ENCODE measurements around the gene HTR1E. TPM values are rescaled to one million over a fixed set of nuclear protein-coding genes. Genes with fewer than 3 reads are reported as not detected.
"Not testable (repeated sequence)": the region's sequence is repeated elsewhere in the genome, so short reads cannot be mapped to it uniquely, and the experiment has no call there.

Gene HTR1E, protein sequence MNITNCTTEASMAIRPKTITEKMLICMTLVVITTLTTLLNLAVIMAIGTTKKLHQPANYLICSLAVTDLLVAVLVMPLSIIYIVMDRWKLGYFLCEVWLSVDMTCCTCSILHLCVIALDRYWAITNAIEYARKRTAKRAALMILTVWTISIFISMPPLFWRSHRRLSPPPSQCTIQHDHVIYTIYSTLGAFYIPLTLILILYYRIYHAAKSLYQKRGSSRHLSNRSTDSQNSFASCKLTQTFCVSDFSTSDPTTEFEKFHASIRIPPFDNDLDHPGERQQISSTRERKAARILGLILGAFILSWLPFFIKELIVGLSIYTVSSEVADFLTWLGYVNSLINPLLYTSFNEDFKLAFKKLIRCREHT
- under 1 TPM in 2 of 3 donors, not detected in 1; 0.03 to 0.09 TPM for polyA plus RNA-seq

DNA sequence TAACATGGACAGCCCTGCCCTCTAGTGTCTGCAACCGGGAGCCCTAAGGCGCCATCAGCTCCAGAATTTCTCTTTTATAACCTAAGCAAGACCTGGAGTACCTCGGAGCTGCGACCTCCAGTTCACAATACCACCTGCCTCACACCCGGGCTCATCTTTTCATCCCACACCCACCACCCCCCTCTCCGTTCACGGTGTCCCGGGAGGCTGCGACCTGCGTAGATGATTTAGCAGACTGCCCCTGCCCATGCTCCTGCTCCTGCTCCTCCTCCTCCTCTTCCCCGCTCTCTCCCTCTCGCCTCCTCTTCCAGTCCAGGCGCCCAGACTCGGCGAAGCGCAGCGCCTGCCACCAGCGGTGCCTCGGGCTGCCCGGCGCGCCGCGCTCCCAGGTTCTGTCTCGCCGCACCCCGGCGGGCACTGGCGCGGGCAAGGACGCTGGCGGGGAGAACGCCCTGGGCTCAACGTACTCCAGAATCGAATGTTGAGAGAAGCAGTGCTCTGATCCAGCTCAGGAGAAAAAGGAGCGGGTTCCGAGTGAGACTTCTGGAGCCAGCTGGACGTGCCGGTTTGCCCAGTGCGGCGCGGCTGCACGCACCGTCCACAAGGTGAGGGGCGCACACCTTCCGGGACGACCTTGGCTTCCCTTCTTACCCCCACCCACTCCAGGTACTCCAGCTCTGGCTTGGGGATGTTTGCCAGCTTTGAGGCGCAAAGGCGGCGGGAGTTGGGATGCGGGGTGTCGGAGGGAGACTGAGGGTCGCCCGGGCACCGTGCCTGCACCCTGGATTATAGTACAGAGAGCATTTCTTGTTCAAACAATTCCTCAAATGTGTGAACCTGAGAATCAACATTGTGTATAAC, at the start of gene HTR1E:
TSS of gene HTR1E (plus strand) at position 310 of the 861 bp plus-strand sequence. CDS start 77,807 bp downstream, outside the sequence.
- no peak within 1 kb of the TSS for H3K27ac ChIP-seq (ENCODE audit: low read depth, low read length)

DNA sequence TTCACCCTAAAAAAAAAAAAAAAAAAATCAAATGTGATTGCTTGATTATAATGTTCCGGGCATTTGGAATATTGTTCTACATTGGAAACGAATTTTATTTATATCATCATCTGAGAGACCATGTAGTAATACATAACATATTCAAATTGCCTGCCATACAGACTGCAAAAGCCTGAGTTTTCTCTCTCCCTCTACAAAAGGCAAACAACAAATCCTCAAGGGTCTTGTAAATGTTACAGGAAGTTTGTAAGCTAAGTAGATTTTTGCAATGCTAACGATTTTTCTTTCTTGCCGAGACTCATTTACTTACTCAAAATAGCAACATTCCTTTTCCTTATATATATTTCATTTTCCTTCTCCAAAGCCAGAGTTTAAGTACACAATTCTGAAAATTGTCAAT, 49.0 kb upstream of the HTR1E start:
- 43 to 59% (median 43%) methylated on average over 4 of the region's 4 CpGs for WGBS, 3 donors
- no peak overlapping the region for H3K27ac ChIP-seq (ENCODE audit: low read depth, low read length)

More for the DNA sequence above, at the start of gene HTR1E:
- WGBS, 3 donors = 2 to 3% (median 3%) methylated on average over 48 to 55 of the region's 55 CpGs

DNA sequence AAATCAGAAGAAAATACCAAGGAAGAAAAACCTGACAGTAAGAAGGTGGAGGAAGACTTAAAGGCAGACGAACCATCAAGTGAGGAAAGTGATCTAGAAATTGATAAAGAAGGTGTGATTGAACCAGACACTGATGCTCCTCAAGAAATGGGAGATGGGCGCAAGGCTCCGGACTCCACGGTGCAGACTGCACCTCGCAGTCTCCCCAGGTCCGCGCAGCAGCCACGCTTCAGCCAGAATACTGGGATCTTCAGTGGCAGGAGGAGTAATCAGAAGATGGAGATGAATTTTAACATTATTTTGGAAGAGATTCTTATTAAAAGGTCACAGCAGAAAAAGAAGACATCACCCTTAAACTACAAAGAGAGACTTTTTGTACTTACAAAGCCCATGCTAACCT, 40.1 kb upstream of the HTR1E start:
- H3K27ac ChIP-seq (ENCODE audit: low read depth, low read length) = not testable (repeated sequence)
- WGBS, 3 donors = 91 to 92% (median 91%) methylated on average over 7 to 8 of the region's 8 CpGs

DNA sequence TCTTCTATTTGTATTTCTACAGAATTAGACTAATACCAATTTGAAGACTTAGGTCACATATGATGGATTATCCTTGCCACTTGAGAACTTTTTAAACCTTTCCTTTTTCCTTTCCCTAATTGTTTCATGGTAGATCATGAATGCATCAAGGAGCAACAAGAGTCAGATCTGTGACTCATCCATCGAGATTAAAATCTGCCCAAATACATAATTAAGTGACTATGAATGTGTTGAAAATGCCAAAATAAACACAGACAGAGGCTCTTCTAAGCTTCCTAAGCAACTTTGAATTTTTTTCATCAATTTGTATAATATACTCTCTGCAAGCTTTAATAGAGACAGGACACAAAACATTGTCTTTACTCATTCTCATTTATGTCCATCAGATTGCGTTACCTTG, 23.5 kb upstream of the HTR1E start:
- H3K27ac ChIP-seq (ENCODE audit: low read depth, low read length) = no peak overlapping the region
- WGBS, 3 donors = 76 to 88% (median 79%) methylated on average over 2 of the region's 2 CpGs

DNA sequence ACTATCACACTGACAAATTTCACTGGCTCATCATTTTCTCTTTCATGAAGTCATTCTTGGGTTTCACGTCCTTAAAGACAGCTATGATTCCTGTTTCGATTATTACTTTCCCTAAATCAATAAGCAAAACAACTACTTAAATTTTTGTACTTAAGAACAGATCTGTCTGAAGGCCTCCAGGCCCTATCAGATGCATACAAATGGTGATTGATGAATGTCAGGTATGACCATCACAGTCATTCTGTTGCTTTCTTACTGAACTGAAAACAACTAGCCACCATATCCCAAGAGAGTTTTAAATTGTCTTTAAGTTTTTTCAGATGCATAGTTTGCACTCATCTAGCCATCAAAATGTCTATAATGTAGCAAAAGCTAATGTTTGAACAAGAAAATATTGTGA, 20.9 kb upstream of the HTR1E start:
- WGBS, 3 donors = 67 to 85% (median 84%) methylated on average over 2 of the region's 2 CpGs

DNA sequence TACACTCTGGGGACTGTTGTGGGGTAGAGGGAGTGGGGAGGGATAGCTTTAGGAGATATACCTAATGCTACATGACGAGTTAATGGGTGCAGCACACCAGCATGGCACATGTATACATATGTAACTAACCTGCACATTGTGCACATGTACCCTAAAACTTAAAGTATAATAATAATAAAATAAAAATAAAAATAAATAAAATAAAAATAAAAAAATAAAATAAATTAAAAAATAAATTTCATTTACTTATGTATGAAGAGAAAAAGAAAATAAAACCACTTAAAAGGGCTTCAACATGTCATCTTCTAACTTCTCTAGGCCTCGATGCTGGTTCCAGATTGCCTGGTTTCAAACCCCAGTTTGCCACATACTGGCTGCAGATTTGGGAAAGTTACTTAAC, 10.2 kb upstream of the HTR1E start:
- WGBS, 3 donors = 86 to 92% (median 86%) methylated on average over 2 of the region's 2 CpGs
- not testable (repeated sequence) for H3K27ac ChIP-seq (ENCODE audit: low read depth, low read length)

More for the DNA sequence above, 20.9 kb upstream of the HTR1E start:
- no peak overlapping the region for H3K27ac ChIP-seq (ENCODE audit: low read depth, low read length)

DNA sequence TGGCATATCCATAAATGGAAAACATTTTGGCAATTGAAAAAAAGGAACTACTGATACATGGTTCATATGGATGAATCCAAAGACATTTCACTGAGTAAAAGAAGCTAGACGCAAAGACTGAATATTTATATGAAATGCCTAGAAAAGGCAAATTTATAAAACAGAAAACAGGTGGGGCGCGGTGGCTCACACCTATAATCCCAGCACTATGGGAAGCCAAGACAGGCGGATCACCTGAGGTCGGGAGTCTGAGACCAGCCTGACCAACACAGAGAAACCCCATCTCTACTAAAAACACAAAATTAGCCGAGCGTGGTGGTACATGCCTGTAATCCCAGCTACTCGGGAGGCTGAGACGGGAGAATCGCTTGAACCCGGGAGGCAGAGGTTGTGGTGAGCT, 9.5 kb upstream of the HTR1E start:
- 94 to 95% (median 95%) methylated on average over 11 of the region's 11 CpGs for WGBS, 3 donors

DNA sequence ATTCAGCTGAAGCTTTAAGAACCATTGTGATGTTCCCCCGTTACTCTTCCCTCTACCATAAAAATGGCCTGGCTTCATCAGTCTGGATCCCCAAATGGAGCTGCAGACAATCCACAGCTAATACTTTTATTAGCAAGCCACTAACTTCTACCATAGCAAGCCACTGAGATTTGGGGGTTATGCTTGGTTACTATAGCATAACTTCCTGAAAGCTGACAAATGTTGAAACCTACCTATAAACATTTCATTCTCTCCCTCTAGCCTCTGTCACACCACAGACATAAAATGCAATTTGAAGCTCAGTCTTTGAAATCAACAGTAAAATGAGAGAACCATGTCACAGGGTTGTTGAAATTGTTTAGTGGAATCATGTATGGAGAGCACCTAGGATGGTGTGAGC, 3.0 kb upstream of the HTR1E start:
- 60 to 76% (median 64%) methylated on average over 1 of the region's 1 CpG for WGBS, 3 donors
- H3K27ac ChIP-seq (ENCODE audit: low read depth, low read length) = no peak overlapping the region

More for the DNA sequence above, 9.5 kb upstream of the HTR1E start:
- not testable (repeated sequence) for H3K27ac ChIP-seq (ENCODE audit: low read depth, low read length)

DNA sequence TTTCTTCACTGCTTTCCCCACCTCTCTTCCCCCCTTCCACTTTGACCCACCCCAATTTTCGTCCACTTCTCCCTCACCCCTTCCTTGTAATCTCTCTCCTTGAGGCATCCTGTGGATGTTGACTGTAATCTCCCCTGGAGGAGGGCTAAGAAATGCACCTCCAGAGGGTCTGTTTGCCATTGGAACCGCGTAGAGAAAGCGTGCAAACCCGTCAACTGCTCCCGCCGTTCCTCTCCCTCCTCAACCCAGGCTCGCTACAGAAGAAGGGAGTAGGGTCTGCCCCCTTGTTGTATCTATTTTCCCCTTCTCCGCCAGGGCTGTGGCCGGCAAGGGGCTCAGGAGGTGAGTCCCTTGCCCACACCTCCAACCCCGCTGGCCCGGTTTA, 502 bp upstream of the HTR1E start:
- no peak overlapping the region for H3K27ac ChIP-seq (ENCODE audit: low read depth, low read length)
- 3 to 7% (median 5%) methylated on average over 12 of the region's 12 CpGs for WGBS, 3 donors

DNA sequence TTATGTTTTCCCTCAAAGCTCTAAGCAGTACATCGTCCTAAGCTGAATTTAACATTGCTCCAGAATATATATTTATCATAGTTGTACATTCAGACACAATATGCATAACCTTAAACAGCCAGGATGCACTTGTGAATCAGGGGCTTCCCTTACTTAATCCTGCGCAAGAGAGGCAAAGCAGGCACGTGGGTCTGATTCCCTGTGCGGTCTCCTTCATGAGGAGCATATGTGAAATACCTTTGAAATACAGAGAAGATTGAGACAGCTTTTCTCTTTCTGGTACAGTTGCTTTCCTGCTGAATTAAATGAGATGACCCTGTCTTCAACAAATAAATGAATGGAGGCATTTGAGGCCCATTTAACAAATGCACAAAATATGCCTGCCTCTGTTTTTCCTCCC, 1.5 kb downstream of the HTR1E start:
- 75 to 85% (median 78%) methylated on average over 4 of the region's 4 CpGs for WGBS, 3 donors
- H3K27ac ChIP-seq (ENCODE audit: low read depth, low read length) = no peak overlapping the region

DNA sequence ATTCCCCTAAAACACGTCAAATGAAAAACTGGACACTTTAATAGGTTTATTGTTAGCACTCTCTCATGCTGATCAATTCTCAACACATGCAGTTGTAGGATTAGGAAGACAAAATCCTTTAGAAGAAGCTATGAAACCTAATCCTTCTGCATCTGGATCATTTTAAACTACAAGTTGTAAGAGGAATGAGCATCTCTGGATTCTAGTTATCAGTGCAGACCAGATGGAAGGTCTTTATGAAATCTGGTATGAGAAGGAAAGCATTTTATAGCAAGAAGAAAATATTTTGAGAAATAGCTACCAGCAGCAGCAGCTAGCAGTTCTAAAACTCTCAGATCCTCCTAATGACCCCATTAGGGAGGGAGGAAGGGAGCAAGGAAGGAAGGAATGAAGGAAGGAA, 4.1 kb downstream of the HTR1E start:
- 76 to 89% (median 83%) methylated on average over 1 of the region's 1 CpG for WGBS, 3 donors
- no peak overlapping the region for H3K27ac ChIP-seq (ENCODE audit: low read depth, low read length)

DNA sequence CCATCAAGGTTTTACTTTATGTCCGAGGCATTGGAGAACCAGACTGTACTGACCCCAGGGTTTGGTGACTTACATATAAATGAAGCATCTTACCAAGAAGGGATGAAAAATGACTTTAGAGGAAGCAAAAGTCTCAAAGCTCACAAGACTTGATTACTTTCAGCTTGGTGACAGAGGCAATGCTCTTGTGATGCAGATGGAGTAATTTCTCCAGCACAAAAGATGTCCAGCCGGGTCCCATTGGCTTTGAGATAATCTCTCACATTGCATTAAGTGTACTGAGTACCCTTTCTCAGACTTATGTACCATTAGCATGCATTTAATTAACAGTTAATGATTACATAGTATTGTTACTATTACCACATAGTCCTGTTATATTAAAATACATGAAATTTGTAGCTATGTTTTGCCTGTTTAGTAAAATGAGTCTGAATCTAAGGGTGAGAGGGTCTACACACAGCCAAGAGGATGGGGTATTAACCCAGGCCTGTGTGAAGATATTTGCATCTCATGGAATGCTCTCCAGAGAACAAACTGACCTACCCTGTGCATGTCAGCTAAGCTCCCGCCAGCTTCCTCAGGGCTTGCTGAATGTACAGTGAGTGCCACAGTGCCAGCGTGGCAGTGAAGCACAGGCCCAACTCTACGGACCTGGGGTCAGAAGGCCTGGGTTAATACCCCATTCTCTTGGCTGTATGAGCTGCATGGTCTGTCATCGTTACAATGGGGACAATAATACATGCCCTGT, 5.6 kb downstream of the HTR1E start:
- no peak overlapping the region for H3K27ac ChIP-seq (ENCODE audit: low read depth, low read length)
- 80 to 89% (median 81%) methylated on average over 6 of the region's 6 CpGs for WGBS, 3 donors

DNA sequence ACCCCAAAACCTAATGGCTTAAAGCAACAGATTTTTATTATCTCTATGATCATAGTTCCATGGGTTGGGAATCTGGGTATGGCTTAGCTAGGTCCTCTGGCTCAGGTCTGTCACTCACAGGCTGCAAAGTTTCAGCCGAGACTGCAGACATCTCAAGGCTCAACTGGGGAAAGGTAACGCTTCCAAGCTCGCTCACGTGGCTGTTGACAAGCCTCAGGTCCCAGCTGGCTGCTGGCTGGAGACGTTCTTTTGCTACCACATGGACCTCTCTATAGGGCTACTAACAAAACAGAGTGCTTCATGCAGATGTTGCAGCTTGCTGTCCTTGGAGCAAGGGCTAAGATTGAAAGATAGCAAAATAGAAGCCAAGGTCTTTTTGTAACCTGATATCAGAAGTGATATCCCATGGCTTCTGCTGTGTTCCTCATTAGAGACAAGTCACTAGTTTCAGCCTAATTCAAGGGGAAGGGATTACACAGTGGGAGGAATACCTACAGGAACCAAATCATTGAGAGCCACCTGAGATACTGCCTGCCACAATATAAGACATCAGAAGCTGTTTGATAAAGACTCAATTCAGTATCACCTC, 6.6 kb downstream of the HTR1E start:
- WGBS, 3 donors = 19 to 67% (median 51%) methylated on average over 5 of the region's 5 CpGs
- no peak overlapping the region for H3K27ac ChIP-seq (ENCODE audit: low read depth, low read length)

DNA sequence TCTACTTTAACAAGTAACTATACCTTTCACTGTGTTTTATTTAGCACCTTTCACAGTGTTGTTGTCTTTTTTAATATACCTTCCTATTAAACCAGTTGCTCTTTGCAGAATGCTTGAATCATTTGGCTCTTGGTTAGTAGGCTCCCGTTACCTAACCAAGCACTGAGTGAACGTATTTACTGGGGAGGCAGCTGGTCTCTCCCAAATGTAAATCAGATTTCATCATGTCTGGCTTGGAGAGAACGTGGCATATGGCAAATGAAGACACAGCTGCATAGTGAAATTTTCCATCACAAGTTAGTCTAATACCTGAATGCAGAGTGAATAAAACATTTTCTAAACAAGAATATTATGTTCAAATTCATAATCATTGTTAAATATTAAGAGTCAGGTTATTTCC, 12.4 kb downstream of the HTR1E start:
- WGBS, 3 donors = 56 to 74% (median 74%) methylated on average over 3 of the region's 3 CpGs
- no peak overlapping the region for H3K27ac ChIP-seq (ENCODE audit: low read depth, low read length)

DNA sequence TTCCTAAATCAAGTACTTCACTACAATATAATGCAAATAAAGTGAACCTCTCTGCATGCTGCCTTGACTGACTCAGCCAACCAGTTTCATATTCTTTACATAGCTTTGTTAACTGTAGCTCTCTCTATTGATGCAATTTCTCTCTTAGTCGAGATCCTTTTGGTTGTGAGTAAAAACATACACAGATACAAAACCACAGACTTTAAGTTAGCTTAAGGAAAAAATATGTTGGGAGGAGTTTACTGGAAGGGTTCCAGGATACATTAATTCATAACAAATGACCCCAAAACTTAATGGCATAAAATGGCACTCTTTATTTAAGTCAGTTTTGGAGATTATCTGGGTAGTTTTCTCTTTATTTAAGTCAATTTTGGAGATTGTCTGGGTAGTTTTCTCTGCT, 15.7 kb downstream of the HTR1E start:
- 40 to 67% (median 43%) methylated on average over 1 of the region's 1 CpG for WGBS, 3 donors
- H3K27ac ChIP-seq (ENCODE audit: low read depth, low read length) = no peak overlapping the region

DNA sequence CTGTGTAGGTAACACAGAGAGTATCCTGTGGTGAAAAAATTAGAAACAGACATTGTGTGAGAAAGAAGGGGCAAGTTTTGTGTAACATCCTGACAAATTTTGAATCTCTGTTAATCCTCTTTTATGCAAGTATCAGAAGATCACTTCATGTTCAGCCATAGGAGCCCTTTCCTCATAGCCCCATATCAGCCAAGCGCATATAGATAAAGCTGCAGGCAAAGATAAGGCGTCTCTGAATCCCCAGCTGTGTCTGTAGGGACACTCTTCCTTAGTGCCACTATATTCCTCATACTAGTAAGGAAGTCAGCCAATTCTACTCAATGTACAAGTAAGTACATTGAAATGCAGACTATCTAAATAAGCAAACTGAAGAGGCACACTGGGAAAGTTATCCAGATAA, 22.3 kb downstream of the HTR1E start:
- no peak overlapping the region for H3K27ac ChIP-seq (ENCODE audit: low read depth, low read length)
- 85 to 97% (median 90%) methylated on average over 2 of the region's 2 CpGs for WGBS, 3 donors

DNA sequence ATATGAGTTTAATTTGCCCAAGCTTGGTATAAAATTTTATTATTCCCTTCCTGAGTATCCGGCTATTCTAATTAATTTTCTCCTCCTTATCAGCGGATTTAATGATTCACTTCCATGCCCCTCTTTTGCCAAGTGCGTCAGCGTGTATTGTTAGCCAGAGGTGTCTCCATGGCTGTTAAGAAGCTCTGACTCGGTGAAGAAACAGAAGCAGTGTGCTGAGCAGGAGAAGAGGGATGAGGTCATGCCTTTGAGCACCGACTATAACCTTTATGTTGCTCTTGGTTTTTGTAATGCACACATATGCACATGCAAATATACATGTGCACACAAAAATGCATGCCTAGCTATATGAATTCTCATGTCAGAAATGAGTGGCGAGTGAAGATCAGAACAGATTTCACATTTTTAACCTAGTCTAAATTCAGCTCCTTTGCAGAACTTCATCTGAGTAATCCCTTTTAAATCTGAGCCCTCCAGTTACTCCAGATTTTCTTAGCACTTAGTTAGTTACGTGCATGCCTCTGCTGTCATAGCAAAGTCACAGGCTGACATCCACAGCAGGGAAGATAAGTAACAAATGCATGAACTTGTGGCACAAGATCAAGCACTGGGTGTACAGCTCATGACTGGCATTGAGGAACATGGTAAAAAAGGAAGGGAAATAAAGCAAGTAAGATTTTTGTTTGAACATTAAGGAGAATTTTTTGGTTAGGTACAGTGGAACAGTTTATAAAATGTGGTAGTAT, 24.3 kb downstream of the HTR1E start:
- WGBS, 3 donors = 81 to 85% (median 83%) methylated on average over 8 of the region's 8 CpGs

DNA sequence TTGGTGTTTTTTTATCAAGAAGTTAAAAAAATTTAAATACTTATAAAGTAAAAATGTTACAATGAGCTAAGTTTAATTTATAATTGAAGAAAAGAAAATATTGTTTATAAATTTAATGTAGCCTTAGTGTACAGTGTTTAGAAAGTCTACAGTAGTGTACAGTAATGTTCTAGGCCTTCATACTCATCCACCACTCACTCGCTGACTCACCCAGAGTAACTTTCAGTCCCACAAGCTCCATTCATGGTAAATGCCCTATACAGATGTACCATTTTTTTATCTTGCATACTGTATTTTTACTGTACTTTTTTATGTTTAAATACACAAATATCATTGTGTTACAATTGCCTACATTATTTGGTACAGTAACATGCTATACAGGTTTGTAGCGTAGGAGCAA, 26.0 kb downstream of the HTR1E start:
- H3K27ac ChIP-seq (ENCODE audit: low read depth, low read length) = no peak overlapping the region
- WGBS, 3 donors = 91 to 96% (median 92%) methylated on average over 2 of the region's 2 CpGs

More for the DNA sequence above, 24.3 kb downstream of the HTR1E start:
- H3K27ac ChIP-seq (ENCODE audit: low read depth, low read length) = no peak overlapping the region
